Fibroblast of lung (primary cell): ENCODE results near the gene ATP6V0B.

Experiments
- CTCF ChIP-seq, 2 donors: IDR thresholded peaks in 1 of 2; conservative IDR thresholded peaks in 1 of 2; 1 replicate in 1 of 2; 2 replicates in 1 of 2; pipeline ENCODE4 v1.5.1; 2011 to 2012; ENCODE audit warnings: low read length in 2 of 2, control low read depth in 1 of 2, inconsistent platforms in 1 of 2, low read depth in 1 of 2, mild to moderate bottlenecking in 1 of 2
- EZH2 ChIP-seq: IDR thresholded peaks from 2 replicates; pipeline ENCODE4 v1.5.1; 2012; ENCODE audit warnings: low read length, control low read depth, mild to moderate bottlenecking; ENCODE audit errors: missing control alignments

GRCh38 chr1:43934986-43935324 is 39.8 kb upstream of the ATP6V0B start:
- no peak for TF ChIP-seq CTCF (conservative IDR thresholded peaks at IDR 0.05 in 1 of 2, IDR thresholded peaks at IDR 0.05 in 1 of 2; ENCODE audit: low read depth in 1 of 2, low read length in 2 of 2)
- no peak for TF ChIP-seq EZH2
